K562 (cell line): Measurements from ENCODE around the gene TTC23L. TPM values are rescaled to one million over a fixed set of nuclear protein-coding genes. Genes with fewer than 3 reads are reported as not detected.
A peak's percentile ranks its signal among the peaks of the same experiment; 100 is the strongest.

Experiments used
- BMI1 ChIP-seq: fragments of 150-350 bp; IDR thresholded peaks from 2 replicates; pipeline ENCODE4 v1.6.1; 2014; ENCODE audit warnings: low read length
- CBX3 ChIP-seq, 2 experiments: IDR thresholded peaks; 1 replicate in 1 of 2; 2 replicates in 1 of 2; pipeline ENCODE4 v1.6.1; 2012; ENCODE audit warnings: inconsistent platforms in 2 of 2, low read length in 2 of 2, borderline replicate concordance in 1 of 2, control low read depth in 1 of 2
- CCAR2 ChIP-seq: fragments of 200-400 bp; formaldehyde crosslinking; IDR thresholded peaks from 2 replicates; pipeline ENCODE4 v1.6.1; 2017; ENCODE audit warnings: mild to moderate bottlenecking, low read depth, low read length
- E2F6 ChIP-seq, 2 experiments: IDR thresholded peaks; 2 replicates each; pipeline ENCODE4 v1.6.1; 2011; ENCODE audit warnings: borderline replicate concordance in 1 of 2, control low read depth in 1 of 2, low read depth in 1 of 2, low read length in 1 of 2, mild to moderate bottlenecking in 1 of 2, mixed read lengths in 1 of 2, moderate library complexity in 1 of 2; ENCODE audit not compliant: insufficient read depth in 1 of 2, insufficient read length in 1 of 2, poor library complexity in 1 of 2, severe bottlenecking in 1 of 2; ENCODE audit errors: extremely low read depth in 1 of 2
- ELK3 ChIP-seq: fragments of 450-650 bp; formaldehyde crosslinking; IDR thresholded peaks from 2 replicates; pipeline ENCODE4 v1.4.0; 2020; ENCODE audit warnings: mild to moderate bottlenecking
- GABPA ChIP-seq: fragments of 200-800 bp; sonication (Bioruptor generic); conservative IDR thresholded peaks from 2 replicates; pipeline ENCODE4 v1.6.1; 2016; ENCODE audit warnings: low read depth, missing genetic modification characterization, missing compliant biosample characterization
- L3MBTL2 ChIP-seq: fragments of 450-650 bp; IDR thresholded peaks from 2 replicates; pipeline ENCODE4 v1.6.1; 2016; ENCODE audit warnings: mild to moderate bottlenecking, moderate library complexity
- MTA3 ChIP-seq: fragments of 450-650 bp; formaldehyde crosslinking; IDR thresholded peaks from 2 replicates; pipeline ENCODE4 v1.6.1; 2017; ENCODE audit warnings: mild to moderate bottlenecking, borderline replicate concordance
- NFRKB ChIP-seq: fragments of 450-650 bp; IDR thresholded peaks from 2 replicates; pipeline ENCODE4 v1.6.1; 2016; ENCODE audit warnings: low read depth
- PREB ChIP-seq: sonication (generic); formaldehyde crosslinking; IDR thresholded peaks from 2 replicates; pipeline ENCODE4 v1.8.1; 2023; ENCODE audit warnings: mild to moderate bottlenecking, missing genetic modification reagents
- RHOXF2B ChIP-seq: fragments of 250-450 bp; sonication (Bioruptor Pico); conservative IDR thresholded peaks from 2 replicates; pipeline ENCODE4 v1.5.1; 2021
- SIN3B ChIP-seq: fragments of 450-650 bp; IDR thresholded peaks from 2 replicates; pipeline ENCODE4 v1.6.1; 2017; ENCODE audit warnings: low read depth, mild to moderate bottlenecking, moderate library complexity
- SRSF3 ChIP-seq: fragments of 200-400 bp; formaldehyde crosslinking; IDR thresholded peaks from 2 replicates; pipeline ENCODE4 v1.6.1; 2016; ENCODE audit warnings: mild to moderate bottlenecking, low read length, moderate library complexity; ENCODE audit not compliant: insufficient read depth
- TFAM ChIP-seq: fragments of 250-450 bp; sonication (Bioruptor Pico); conservative IDR thresholded peaks from 2 replicates; pipeline ENCODE4 v1.5.0; 2021; ENCODE audit warnings: mild to moderate bottlenecking, moderate library complexity
- WHSC1 ChIP-seq: IDR thresholded peaks from one replicate; pipeline ENCODE4 v1.6.1; 2012; ENCODE audit warnings: low read length, control low read depth, inconsistent platforms
- XRCC4 ChIP-seq: IDR thresholded peaks from one replicate; pipeline ENCODE4 v1.6.1; 2011; ENCODE audit not compliant: insufficient read depth, insufficient read length; ENCODE audit errors: extremely low read depth
- ZNF280B ChIP-seq: fragments of 250-450 bp; sonication (Bioruptor Pico); IDR thresholded peaks from 2 replicates; pipeline ENCODE4 v1.5.1; 2021; ENCODE audit warnings: mild to moderate bottlenecking
- ZNF347 ChIP-seq: fragments of 450-650 bp; formaldehyde crosslinking; IDR thresholded peaks from 2 replicates; pipeline ENCODE4 v1.4.0; 2020; ENCODE audit warnings: low read depth, mild to moderate bottlenecking, moderate library complexity
- ZNF511 ChIP-seq: sonication (generic); formaldehyde crosslinking; IDR thresholded peaks from 2 replicates; pipeline ENCODE4 v1.8.0; 2022; ENCODE audit warnings: mild to moderate bottlenecking, missing genetic modification reagents
- ZNF644 ChIP-seq: fragments of 200-800 bp; sonication (Bioruptor generic); IDR thresholded peaks from 2 replicates; pipeline ENCODE4 v1.6.1; 2016; ENCODE audit warnings: low read depth, missing genetic modification characterization, missing compliant biosample characterization
- ZNF764 ChIP-seq: fragments of 250-450 bp; sonication (Bioruptor Pico); IDR thresholded peaks from 2 replicates; pipeline ENCODE4 v1.4.0; 2020; ENCODE audit warnings: low read depth, mild to moderate bottlenecking, moderate library complexity
- ZNF77 ChIP-seq: fragments of 250-450 bp; sonication (Bioruptor Pico); IDR thresholded peaks from 2 replicates; pipeline ENCODE4 v1.5.0; 2020
- polyA plus RNA-seq, 8 experiments: library from polyadenylated mRNA; depleted of rRNA in 4 of 8; stranded (reverse) in 5 of 8; unstranded in 3 of 8; fragments of >200 nt; fragmentation: Nextera tagmentation in 2 of 8; fragmentation: Illumina TruSeq in 1 of 8; extraction: Ambion mirVana in 2 of 8; extraction: Trizol in 1 of 8; gene quantifications; 2 replicates each; pipeline versions ENCODE4 v1.2.1 to v1.2.3, GENCODE V29; 2011 to 2014; ENCODE audit warnings: inconsistent platforms in 1 of 8, missing spikeins in 1 of 8
- total RNA-seq, 7 experiments: library from RNA; depleted of rRNA in 6 of 7; stranded (reverse); fragments of >200 nt in 6 of 7; fragmentation: Illumina TruSeq in 2 of 7; extraction: Trizol in 2 of 7; gene quantifications; 2 replicates each; pipeline versions ENCODE4 v1.2.1 to v1.2.3, GENCODE V29; 2011 to 2021; ENCODE audit warnings: low replicate concordance in 1 of 7

Gene TTC23L
- total and polyA plus RNA-seq, 9 of the 15 experiments (the other 6 are each of a cell fraction or from before 2014, with no cell fraction given), result 0.03 to 0.32 (median 0.14) TPM; not detected in 2

GRCh38 chr5:34838785-34839714, at the start of gene TTC23L (continued):
- TF ChIP-seq ZNF511, result no peak
- no peak for TF ChIP-seq ELK3 (CRISPR knock-in tag)
- TF ChIP-seq ZNF280B (CRISPR knock-in tag), result no peak
- TF ChIP-seq NFRKB, result no peak
- TF ChIP-seq BMI1, result peak; percentile 99
- no peak for TF ChIP-seq WHSC1
- no peak for TF ChIP-seq ZNF347 (CRISPR knock-in tag)
- TF ChIP-seq TFAM, result no peak
- TF ChIP-seq SIN3B, result peak; percentile 59
- no peak for TF ChIP-seq CCAR2
- no peak for TF ChIP-seq ZNF764 (CRISPR knock-in tag)
- peak; percentile 85 for TF ChIP-seq L3MBTL2
- TF ChIP-seq CBX3 (IDR thresholded peaks at IDR 0.05; ENCODE audit: borderline replicate concordance in 1 of 2, low read length in 2 of 2), result peak in 1 of 2 experiments; percentile 72; a peak in 1 of 3 replicates
- TF ChIP-seq GABPA (tag), result peak; percentile 93
- TF ChIP-seq RHOXF2B (CRISPR knock-in tag), result no peak
- TF ChIP-seq E2F6 (IDR thresholded peaks at IDR 0.05; ENCODE audit: borderline replicate concordance in 1 of 2, extremely low read depth in 1 of 2, insufficient read depth in 1 of 2, insufficient read length in 1 of 2, low read depth in 1 of 2, low read length in 1 of 2, poor library complexity in 1 of 2, severe bottlenecking in 1 of 2), result peak; percentile 87 to 92
- TF ChIP-seq SRSF3, result no peak
- no peak for TF ChIP-seq ZNF77 (CRISPR knock-in tag)
- no peak for TF ChIP-seq ZNF644 (tag)
- no peak for TF ChIP-seq PREB (CRISPR knock-in tag)
- peak; percentile 87; the same call in 1 of the 2 replicates for TF ChIP-seq MTA3
- TF ChIP-seq XRCC4, result no peak
